HepG2 (cell line): ENCODE data around the gene BCORL1.

Experiments
- CBX2 ChIP-seq, 2 experiments: fragments of 200-600 bp in 1 of 2; sonication (generic); formaldehyde crosslinking in 1 of 2; IDR thresholded peaks; 2 replicates each; pipeline versions ENCODE4 v1.7.0 to v1.8.1; 2018 to 2022; ENCODE audit warnings: low read depth in 2 of 2, low read length in 1 of 2, mild to moderate bottlenecking in 1 of 2, missing genetic modification reagents in 1 of 2
- CREB1 ChIP-seq, 2 experiments: fragments of 450-650 bp in 1 of 2; IDR thresholded peaks; 2 replicates each; pipeline ENCODE4 v1.6.1; 2016 to 2017; ENCODE audit warnings: control low read depth in 1 of 2, mild to moderate bottlenecking in 1 of 2, missing compliant biosample characterization in 1 of 2, missing genetic modification characterization in 1 of 2
- FOXM1 ChIP-seq: sonication (generic); formaldehyde crosslinking; IDR thresholded peaks from 2 replicates; pipeline ENCODE4 v1.5.0; 2020; ENCODE audit warnings: missing genetic modification reagents
- TCF7 ChIP-seq: sonication (generic); IDR thresholded peaks from 2 replicates; pipeline ENCODE4 v1.6.1; 2016; ENCODE audit warnings: antibody characterized with exemption, low read depth
- ZNF33B ChIP-seq: sonication (generic); formaldehyde crosslinking; IDR thresholded peaks from 2 replicates; pipeline ENCODE4 v1.5.1; 2020; ENCODE audit warnings: mild to moderate bottlenecking, missing genetic modification reagents
- TF ChIP-seq, protein P1 (sequence below): sonication (generic); formaldehyde crosslinking; IDR thresholded peaks from 2 replicates; pipeline ENCODE4 v1.5.0; 2020; ENCODE audit warnings: mild to moderate bottlenecking, missing genetic modification reagents, moderate library complexity
- TF ChIP-seq, protein P2 (sequence below): sonication (generic); formaldehyde crosslinking; IDR thresholded peaks from 2 replicates; pipeline ENCODE4 v1.8.1; 2023; ENCODE audit warnings: missing genetic modification reagents, inconsistent platforms, borderline replicate concordance

- TF ChIP-seq ZNF33B (CRISPR knock-in tag) (no peak), FOXM1 (CRISPR knock-in tag) (no peak), CBX2 (IDR thresholded peaks at IDR 0.05; ENCODE audit: low read depth, low read length) (no peak), CBX2 (CRISPR knock-in tag; IDR thresholded peaks at IDR 0.05; ENCODE audit: low read depth) (no peak), CREB1 (IDR thresholded peaks at IDR 0.05) (no peak), CREB1 (CRISPR knock-in tag; IDR thresholded peaks at IDR 0.05) (no peak), TCF7 (no peak)
- TF ChIP-seq, protein P1, sequence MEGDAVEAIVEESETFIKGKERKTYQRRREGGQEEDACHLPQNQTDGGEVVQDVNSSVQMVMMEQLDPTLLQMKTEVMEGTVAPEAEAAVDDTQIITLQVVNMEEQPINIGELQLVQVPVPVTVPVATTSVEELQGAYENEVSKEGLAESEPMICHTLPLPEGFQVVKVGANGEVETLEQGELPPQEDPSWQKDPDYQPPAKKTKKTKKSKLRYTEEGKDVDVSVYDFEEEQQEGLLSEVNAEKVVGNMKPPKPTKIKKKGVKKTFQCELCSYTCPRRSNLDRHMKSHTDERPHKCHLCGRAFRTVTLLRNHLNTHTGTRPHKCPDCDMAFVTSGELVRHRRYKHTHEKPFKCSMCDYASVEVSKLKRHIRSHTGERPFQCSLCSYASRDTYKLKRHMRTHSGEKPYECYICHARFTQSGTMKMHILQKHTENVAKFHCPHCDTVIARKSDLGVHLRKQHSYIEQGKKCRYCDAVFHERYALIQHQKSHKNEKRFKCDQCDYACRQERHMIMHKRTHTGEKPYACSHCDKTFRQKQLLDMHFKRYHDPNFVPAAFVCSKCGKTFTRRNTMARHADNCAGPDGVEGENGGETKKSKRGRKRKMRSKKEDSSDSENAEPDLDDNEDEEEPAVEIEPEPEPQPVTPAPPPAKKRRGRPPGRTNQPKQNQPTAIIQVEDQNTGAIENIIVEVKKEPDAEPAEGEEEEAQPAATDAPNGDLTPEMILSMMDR (CRISPR knock-in tag), result no peak
- TF ChIP-seq, protein P2, sequence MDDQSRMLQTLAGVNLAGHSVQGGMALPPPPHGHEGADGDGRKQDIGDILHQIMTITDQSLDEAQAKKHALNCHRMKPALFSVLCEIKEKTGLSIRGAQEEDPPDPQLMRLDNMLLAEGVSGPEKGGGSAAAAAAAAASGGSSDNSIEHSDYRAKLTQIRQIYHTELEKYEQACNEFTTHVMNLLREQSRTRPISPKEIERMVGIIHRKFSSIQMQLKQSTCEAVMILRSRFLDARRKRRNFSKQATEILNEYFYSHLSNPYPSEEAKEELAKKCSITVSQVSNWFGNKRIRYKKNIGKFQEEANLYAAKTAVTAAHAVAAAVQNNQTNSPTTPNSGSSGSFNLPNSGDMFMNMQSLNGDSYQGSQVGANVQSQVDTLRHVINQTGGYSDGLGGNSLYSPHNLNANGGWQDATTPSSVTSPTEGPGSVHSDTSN (CRISPR knock-in tag), result no peak
Measured at GRCh38 chrX:129954804-129955203, 27.6 kb upstream of the BCORL1 start.
